Measurements from ENCODE around the gene ATRNL1.

Gene ATRNL1

DNA sequence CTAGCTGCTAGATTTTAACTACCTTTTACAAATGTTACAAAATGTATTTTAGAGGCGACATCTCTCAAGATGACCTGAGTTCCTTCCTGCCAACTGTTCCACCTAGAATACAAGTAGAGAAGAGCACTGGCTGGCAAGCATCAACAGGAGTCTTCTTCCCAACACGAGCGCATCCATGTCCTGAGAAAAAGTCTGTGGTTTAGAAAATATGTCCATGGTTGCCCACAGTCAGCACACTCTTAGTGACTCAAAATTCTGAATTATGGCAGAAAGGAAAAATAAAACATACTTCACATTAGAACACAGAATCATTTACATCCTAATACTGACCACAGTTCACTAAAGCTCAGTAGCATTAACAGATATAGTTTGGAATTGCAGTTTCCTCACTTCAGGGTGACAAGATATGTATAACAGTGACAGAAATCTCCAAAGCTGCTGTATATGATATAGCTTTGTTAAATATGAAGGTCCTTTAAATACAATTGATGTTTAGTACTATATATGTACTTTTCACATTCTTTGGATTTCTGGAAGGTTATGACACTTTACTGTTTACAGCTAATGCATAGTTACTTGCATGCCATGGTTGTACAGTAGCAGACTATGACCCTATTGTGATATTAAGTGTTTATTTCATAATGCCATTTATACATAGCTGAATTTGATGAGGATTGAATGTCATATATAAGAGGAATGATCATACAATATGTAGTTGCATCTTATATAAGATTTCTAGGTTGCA is 852.7 kb downstream of the ATRNL1 start:
- no peak overlapping the region for H3K27ac ChIP-seq
- no peak for DNase-seq (ENCODE audit: low spot score)
- POLR2A ChIA-PET (ENCODE audit: low non-redundant PET): no interaction called here
- CTCF ChIA-PET: interaction anchor here (0.5 to 1.2 kb wide), 3 partner anchors 18 to 216 kb away, joined by 3 to 4 read pairs (median 4); no protein-coding TSS in a partner anchor
- TF ChIP-seq, protein P1, sequence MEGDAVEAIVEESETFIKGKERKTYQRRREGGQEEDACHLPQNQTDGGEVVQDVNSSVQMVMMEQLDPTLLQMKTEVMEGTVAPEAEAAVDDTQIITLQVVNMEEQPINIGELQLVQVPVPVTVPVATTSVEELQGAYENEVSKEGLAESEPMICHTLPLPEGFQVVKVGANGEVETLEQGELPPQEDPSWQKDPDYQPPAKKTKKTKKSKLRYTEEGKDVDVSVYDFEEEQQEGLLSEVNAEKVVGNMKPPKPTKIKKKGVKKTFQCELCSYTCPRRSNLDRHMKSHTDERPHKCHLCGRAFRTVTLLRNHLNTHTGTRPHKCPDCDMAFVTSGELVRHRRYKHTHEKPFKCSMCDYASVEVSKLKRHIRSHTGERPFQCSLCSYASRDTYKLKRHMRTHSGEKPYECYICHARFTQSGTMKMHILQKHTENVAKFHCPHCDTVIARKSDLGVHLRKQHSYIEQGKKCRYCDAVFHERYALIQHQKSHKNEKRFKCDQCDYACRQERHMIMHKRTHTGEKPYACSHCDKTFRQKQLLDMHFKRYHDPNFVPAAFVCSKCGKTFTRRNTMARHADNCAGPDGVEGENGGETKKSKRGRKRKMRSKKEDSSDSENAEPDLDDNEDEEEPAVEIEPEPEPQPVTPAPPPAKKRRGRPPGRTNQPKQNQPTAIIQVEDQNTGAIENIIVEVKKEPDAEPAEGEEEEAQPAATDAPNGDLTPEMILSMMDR (conservative IDR thresholded peaks at IDR 0.05; ENCODE audit: low read depth): no peak

DNA sequence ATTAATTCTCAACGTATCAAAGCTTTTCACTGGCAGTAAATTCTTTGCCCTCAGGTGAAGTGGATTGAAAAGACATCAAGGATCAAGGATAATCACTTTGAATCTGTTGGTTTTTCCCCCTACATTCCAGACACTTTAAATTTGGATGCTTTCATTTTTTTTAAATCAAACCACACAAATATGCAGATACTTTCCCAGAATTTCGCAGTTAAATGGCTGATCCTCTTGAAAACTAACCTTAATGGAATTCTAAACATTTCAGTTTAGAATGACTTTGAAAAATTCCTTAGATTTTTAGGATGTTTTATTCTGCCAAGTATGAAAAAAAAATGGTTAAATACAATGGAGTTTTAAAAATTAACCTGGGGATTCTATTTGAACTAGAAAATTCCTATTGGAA is 853.9 kb downstream of the ATRNL1 start:
- CTCF ChIA-PET: interaction anchor here (1.2 kb wide), 1 partner anchor 19 kb away, joined by 3 read pairs; no protein-coding TSS in a partner anchor
- POLR2A ChIA-PET (ENCODE audit: low non-redundant PET): no interaction called here
- TF ChIP-seq, protein P1 (conservative IDR thresholded peaks at IDR 0.05; ENCODE audit: low read depth): no peak
- DNase-seq (ENCODE audit: low spot score): no peak
- H3K27ac ChIP-seq: no peak overlapping the region

DNA sequence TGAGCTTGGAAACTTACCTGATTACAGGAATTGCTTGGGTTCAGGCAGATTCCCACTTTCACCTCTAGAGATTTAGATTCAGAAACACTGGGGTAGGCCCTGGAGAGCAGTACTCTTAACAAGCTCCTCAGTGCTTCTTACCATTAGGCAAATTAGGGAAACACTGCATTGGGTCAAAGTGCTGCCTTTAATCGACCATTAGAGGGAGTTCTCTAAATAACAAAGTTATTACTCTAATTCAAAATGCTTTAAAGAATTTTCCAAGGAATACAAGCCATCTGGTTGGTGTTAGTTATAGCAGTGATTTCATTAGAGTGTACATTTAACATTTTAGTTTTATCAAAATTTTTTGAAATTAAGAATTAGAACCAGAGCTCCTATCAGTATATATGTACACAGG is 855.3 kb downstream of the ATRNL1 start:
- no peak overlapping the region for H3K27ac ChIP-seq
- CTCF ChIA-PET: interaction anchor here (0.5 to 0.8 kb wide), 3 partner anchors 148 to 434 kb away, joined by 3 read pairs; no protein-coding TSS in a partner anchor
- TF ChIP-seq, protein P1 (conservative IDR thresholded peaks at IDR 0.05; ENCODE audit: low read depth): no peak
- peak; percentile 23 for DNase-seq (ENCODE audit: low spot score)
- POLR2A ChIA-PET (ENCODE audit: low non-redundant PET): no interaction called here

DNA sequence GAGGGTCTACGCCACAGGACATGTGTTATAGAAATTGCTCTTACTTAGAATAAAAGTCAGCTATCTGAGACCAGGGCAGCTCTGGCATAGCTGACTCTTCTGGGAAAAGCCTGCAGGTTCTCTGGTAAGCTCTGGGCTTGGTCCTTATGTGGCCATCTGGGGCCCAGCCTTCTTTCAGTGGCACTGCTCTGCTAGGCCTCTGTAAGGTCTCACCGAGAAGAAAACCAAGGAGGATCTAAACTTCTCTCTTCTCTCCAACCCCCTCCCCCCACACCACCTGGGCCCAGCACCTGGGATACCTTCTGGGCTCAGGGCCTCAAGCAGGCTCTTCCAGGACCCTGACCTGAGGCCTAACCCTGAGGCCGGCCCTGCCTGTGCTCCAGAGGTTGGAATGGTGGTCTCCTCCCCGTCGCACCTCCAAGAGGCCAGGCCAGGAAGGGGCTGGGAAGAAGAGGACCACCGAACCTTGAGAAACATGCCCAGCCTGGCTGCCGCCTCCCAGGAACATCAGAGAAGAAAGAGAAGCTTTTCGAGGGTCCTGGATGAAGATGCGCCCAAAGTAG is 856.2 kb downstream of the ATRNL1 start:
- TF ChIP-seq, protein P1 (conservative IDR thresholded peaks at IDR 0.05; ENCODE audit: low read depth): no peak
- DNase-seq (ENCODE audit: low spot score): no peak
- no peak overlapping the region for H3K27ac ChIP-seq
- ChIA-PET POLR2A (ENCODE audit: low non-redundant PET) (no interaction called here), CTCF (interaction anchor here (0.7 to 0.9 kb wide), 4 partner anchors 43 to 428 kb away, joined by 3 read pairs; no protein-coding TSS in a partner anchor)

DNA sequence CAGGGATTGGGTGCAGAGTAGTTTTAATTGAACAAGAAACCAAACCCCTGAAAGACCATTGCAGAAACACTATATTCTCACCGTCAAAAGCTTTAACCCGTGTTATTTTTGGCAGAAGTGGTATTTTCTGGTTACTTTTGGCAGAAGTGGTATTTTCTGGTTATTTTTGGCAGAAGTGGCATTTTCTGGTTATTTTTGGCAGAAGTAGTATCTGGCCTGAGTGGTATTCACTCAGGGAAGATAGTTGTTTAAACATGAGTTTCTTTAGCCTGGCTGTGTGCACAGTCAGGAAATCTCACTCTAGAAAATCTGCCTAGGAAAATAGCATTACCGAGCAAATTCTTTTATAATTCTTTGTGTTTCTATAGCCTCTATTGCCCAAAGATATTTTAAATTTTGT is 857.2 kb downstream of the ATRNL1 start:
- TF ChIP-seq, protein P1 (conservative IDR thresholded peaks at IDR 0.05; ENCODE audit: low read depth): no peak
- H3K27ac ChIP-seq: no peak overlapping the region
- DNase-seq (ENCODE audit: low spot score): no peak
- ChIA-PET CTCF (interaction anchor here (0.7 to 0.8 kb wide), 2 partner anchors 336 to 429 kb away, joined by 3 to 4 read pairs; no protein-coding TSS in a partner anchor), POLR2A (ENCODE audit: low non-redundant PET) (no interaction called here)

DNA sequence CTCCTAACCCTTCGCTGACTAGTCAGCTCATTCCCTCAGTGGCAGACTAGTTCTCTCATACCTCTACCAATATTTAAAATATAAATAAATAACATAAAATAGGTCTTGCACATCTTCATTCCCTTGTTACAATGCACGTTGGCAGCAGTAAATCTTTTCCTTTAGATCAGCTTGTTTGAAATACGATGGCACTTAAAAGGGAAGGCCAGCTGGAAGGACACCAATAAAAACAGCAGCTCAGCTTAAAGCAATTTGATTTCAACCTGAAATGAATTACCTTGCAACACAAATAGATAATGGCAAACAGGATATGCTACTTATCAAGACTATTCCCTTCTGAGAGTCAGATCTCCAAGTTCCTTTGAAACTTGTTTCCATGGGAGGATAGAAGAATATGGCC is 858.1 kb downstream of the ATRNL1 start:
- no peak overlapping the region for H3K27ac ChIP-seq
- DNase-seq (ENCODE audit: low spot score): no peak
- ChIA-PET POLR2A (ENCODE audit: low non-redundant PET) (no interaction called here), CTCF (no interaction called here)
- TF ChIP-seq, protein P1 (conservative IDR thresholded peaks at IDR 0.05; ENCODE audit: low read depth): no peak

Measured in RWPE1 (cell line).